Measurements from ENCODE around the gene PHETA1. TPM values are rescaled to one million over a fixed set of nuclear protein-coding genes. Genes with fewer than 3 reads are reported as not detected.

PHETA1 gene
- polyA plus RNA-seq, 3 donors, result 3.4 to 15.3 (median 4.9) TPM

- no peak overlapping the region for H3K27ac Mint-ChIP-seq
- no peak for TF ChIP-seq CTCF (IDR thresholded peaks at IDR 0.05)
- Histone ChIP-seq H3K9ac (ENCODE audit: insufficient read depth, low read length, poor library complexity, severe bottlenecking) (no peak overlapping the region), H2AFZ (ENCODE audit: insufficient read depth, low read depth, low read length, poor library complexity, severe bottlenecking) (no peak overlapping the region), H3K27ac (ENCODE audit: low read depth in 1 of 2, low read length in 2 of 2) (no peak overlapping the region), H4K20me1 (ENCODE audit: insufficient read depth, low read length) (no peaks in the 10 kb centered on the region), H3K79me2 (ENCODE audit: insufficient read depth, low read length) (no peaks in the 10 kb centered on the region), H3K4me1 (ENCODE audit: control insufficient read depth in 1 of 2, insufficient read depth in 2 of 2, low read length in 2 of 2) (peaks cover 0 to 2% of the 10 kb centered on the region in 2 donors), H3K27me3 (ENCODE audit: control insufficient read depth in 2 of 2, insufficient read depth in 2 of 2, low read length in 2 of 2) (no peaks in the 10 kb centered on the region), H3K4me2 (replicated peaks; ENCODE audit: extremely low read depth, low read length, poor library complexity, severe bottlenecking) (no peak overlapping the region), H3K4me3 (replicated peaks in 1 of 3; ENCODE audit: low read depth in 2 of 3, low read length in 3 of 3) (no peak overlapping the region), H3K9me3 (replicated peaks in 1 of 2; ENCODE audit: control insufficient read depth in 1 of 2, insufficient read depth in 1 of 2, low read length in 2 of 2) (peaks cover 6 to 8% of the 10 kb centered on the region in 2 donors), H3K36me3 (replicated peaks in 1 of 2; ENCODE audit: control insufficient read depth in 1 of 2, insufficient read depth in 2 of 2, low read length in 2 of 2) (no peaks in the 10 kb centered on the region)
- H3K4me1 Mint-ChIP-seq, result peaks cover 7% of the 10 kb centered on the region
- 40% methylated on average over 1 of the region's 5 CpGs for WGBS (ENCODE audit: insufficient coverage)
- intact Hi-C loops (cut with micrococcal nuclease), result no loop called here
- H3K4me3 Mint-ChIP-seq, result no peak overlapping the region
- peaks cover 3 to 18% (median 8%) of the 10 kb centered on the region in 7 donors for H3K9me3 Mint-ChIP-seq
- H3K27me3 Mint-ChIP-seq (ENCODE audit: low read depth in 3 of 3), result peaks cover 0 to 2% (median 0%) of the 10 kb centered on the region in 3 donors
- H3K36me3 Mint-ChIP-seq, result peaks cover 0 to 2% of the 10 kb centered on the region in 2 donors
- no peak for DNase-seq
These were observed 15.1 kb downstream of the PHETA1 start for GRCh38 chr12:111353603-111354295.

DNA sequence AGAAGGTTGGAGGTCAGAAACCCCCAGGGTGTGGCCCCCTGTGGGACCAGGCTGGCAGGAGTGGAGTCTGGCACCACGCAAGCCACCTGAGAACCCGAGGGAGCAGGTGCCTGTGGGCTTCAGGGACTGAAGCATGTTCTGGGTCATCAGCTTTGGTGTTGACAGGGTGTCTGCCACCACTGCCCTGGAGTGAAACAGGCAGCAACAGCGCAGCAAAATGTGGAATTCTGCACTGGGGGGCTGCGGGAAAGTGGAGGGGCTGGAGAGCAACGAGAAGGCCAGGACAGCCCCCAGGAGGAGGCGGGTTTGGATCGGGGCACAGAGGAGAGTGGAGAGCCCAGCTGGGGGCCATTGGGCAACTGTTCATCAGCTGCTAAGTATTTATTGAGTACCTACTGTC is 15.9 kb downstream of the PHETA1 start:
- Histone ChIP-seq H3K9ac (ENCODE audit: insufficient read depth, low read length, poor library complexity, severe bottlenecking) (no peak overlapping the region), H3K4me2 (replicated peaks; ENCODE audit: extremely low read depth, low read length, poor library complexity, severe bottlenecking) (no peak overlapping the region), H3K27ac (ENCODE audit: low read depth in 1 of 2, low read length in 2 of 2) (no peak overlapping the region), H3K4me3 (replicated peaks in 1 of 3; ENCODE audit: low read depth in 2 of 3, low read length in 3 of 3) (no peak overlapping the region), H3K4me1 (ENCODE audit: control insufficient read depth in 1 of 2, insufficient read depth in 2 of 2, low read length in 2 of 2) (no peaks in the 10 kb centered on the region), H3K79me2 (ENCODE audit: insufficient read depth, low read length) (no peaks in the 10 kb centered on the region), H3K27me3 (ENCODE audit: control insufficient read depth in 2 of 2, insufficient read depth in 2 of 2, low read length in 2 of 2) (no peaks in the 10 kb centered on the region), H2AFZ (ENCODE audit: insufficient read depth, low read depth, low read length, poor library complexity, severe bottlenecking) (no peak overlapping the region), H3K9me3 (replicated peaks in 1 of 2; ENCODE audit: control insufficient read depth in 1 of 2, insufficient read depth in 1 of 2, low read length in 2 of 2) (peaks cover 13% of the 10 kb centered on the region in 2 donors), H4K20me1 (ENCODE audit: insufficient read depth, low read length) (no peaks in the 10 kb centered on the region), H3K36me3 (replicated peaks in 1 of 2; ENCODE audit: control insufficient read depth in 1 of 2, insufficient read depth in 2 of 2, low read length in 2 of 2) (no peaks in the 10 kb centered on the region)
- WGBS (ENCODE audit: insufficient coverage), result 98% methylated on average over 7 of the region's 7 CpGs
- peaks cover 5% of the 10 kb centered on the region for H3K4me1 Mint-ChIP-seq
- peaks cover 0 to 2% (median 0%) of the 10 kb centered on the region in 3 donors for H3K27me3 Mint-ChIP-seq (ENCODE audit: low read depth in 3 of 3)
- peaks cover 0 to 4% of the 10 kb centered on the region in 2 donors for H3K36me3 Mint-ChIP-seq
- no peak for TF ChIP-seq CTCF (IDR thresholded peaks at IDR 0.05)
- intact Hi-C loops (cut with micrococcal nuclease), result no loop called here
- peak overlapping the region in 1 of 7 donors; percentile 47 for H3K27ac Mint-ChIP-seq
- H3K4me3 Mint-ChIP-seq, result no peak overlapping the region
- no peak for DNase-seq
- peaks cover 8 to 24% (median 11%) of the 10 kb centered on the region in 7 donors for H3K9me3 Mint-ChIP-seq
